HepG2 (cell line): ENCODE measurements around the gene FAM120AOS. TPM values are rescaled to one million over a fixed set of nuclear protein-coding genes. Genes with fewer than 3 reads are reported as not detected.

Experiments
- ARHGAP35 ChIP-seq: sonication (generic); formaldehyde crosslinking; IDR thresholded peaks from 2 replicates; pipeline ENCODE4 v1.9.0; 2022; ENCODE audit warnings: mild to moderate bottlenecking, inconsistent platforms, moderate library complexity, missing genetic modification reagents, borderline replicate concordance
- ARID4A ChIP-seq: sonication (generic); formaldehyde crosslinking; IDR thresholded peaks from 2 replicates; pipeline ENCODE4 v1.5.0; 2020; ENCODE audit warnings: mild to moderate bottlenecking, missing genetic modification reagents, borderline replicate concordance
- EED ChIP-seq: sonication (generic); formaldehyde crosslinking; IDR thresholded peaks from 2 replicates; pipeline ENCODE4 v1.5.0; 2020; ENCODE audit warnings: mild to moderate bottlenecking, missing genetic modification reagents
- PHF21A ChIP-seq: sonication (generic); formaldehyde crosslinking; IDR thresholded peaks from 2 replicates; pipeline ENCODE4 v1.5.0; 2020; ENCODE audit warnings: mild to moderate bottlenecking, missing genetic modification reagents
- POLR2G ChIP-seq: fragments of 200-400 bp; formaldehyde crosslinking; IDR thresholded peaks from 2 replicates; pipeline ENCODE4 v1.6.1; 2018; ENCODE audit warnings: mild to moderate bottlenecking, low read depth, low read length, moderate library complexity
- PRDM15 ChIP-seq: sonication (generic); formaldehyde crosslinking; IDR thresholded peaks from 2 replicates; pipeline ENCODE4 v1.4.0; 2020; ENCODE audit warnings: missing genetic modification reagents
- REL ChIP-seq: sonication (generic); formaldehyde crosslinking; conservative IDR thresholded peaks from 2 replicates; pipeline ENCODE4 v1.8.0; 2022; ENCODE audit warnings: mild to moderate bottlenecking, missing genetic modification reagents, moderate library complexity
- SALL2 ChIP-seq: sonication (generic); formaldehyde crosslinking; IDR thresholded peaks from 2 replicates; pipeline ENCODE4 v1.8.1; 2023; ENCODE audit warnings: mild to moderate bottlenecking, missing genetic modification reagents, inconsistent platforms
- SOX6 ChIP-seq, 2 experiments: fragments of 450-650 bp in 1 of 2; sonication (generic) in 1 of 2; formaldehyde crosslinking in 1 of 2; IDR thresholded peaks; 2 replicates each; pipeline versions ENCODE4 v1.4.0 to v1.6.1; 2017 to 2020; ENCODE audit warnings: antibody characterized with exemption in 1 of 2, mild to moderate bottlenecking in 1 of 2, missing genetic modification reagents in 1 of 2
- SPEN ChIP-seq: sonication (generic); formaldehyde crosslinking; IDR thresholded peaks from 2 replicates; pipeline ENCODE4 v1.5.1; 2020; ENCODE audit warnings: low read depth, mild to moderate bottlenecking, missing genetic modification reagents
- TMF1 ChIP-seq: sonication (generic); formaldehyde crosslinking; IDR thresholded peaks from 2 replicates; pipeline ENCODE4 v1.8.1; 2022; ENCODE audit warnings: low read depth, missing genetic modification reagents
- YY1 ChIP-seq: IDR thresholded peaks from 2 replicates; pipeline ENCODE4 v1.6.1; 2011; ENCODE audit warnings: low read length, low read depth, moderate library complexity, mild to moderate bottlenecking; ENCODE audit not compliant: insufficient read depth, insufficient replicate concordance
- ZNF274 ChIP-seq: sonication (generic); formaldehyde crosslinking; IDR thresholded peaks from 2 replicates; pipeline ENCODE4 v1.5.1; 2020; ENCODE audit warnings: mild to moderate bottlenecking, missing genetic modification reagents
- ZNF616 ChIP-seq: sonication (generic); formaldehyde crosslinking; IDR thresholded peaks from 2 replicates; pipeline ENCODE4 v1.5.0; 2020; ENCODE audit warnings: low read depth, mild to moderate bottlenecking, missing genetic modification reagents
- ZNF652 ChIP-seq: IDR thresholded peaks from 2 replicates; pipeline ENCODE4 v1.6.1; 2016; ENCODE audit warnings: low read depth, borderline replicate concordance
- ZNF724P ChIP-seq: sonication (generic); formaldehyde crosslinking; IDR thresholded peaks from 2 replicates; pipeline ENCODE4 v1.8.0; 2022; ENCODE audit warnings: missing genetic modification reagents, borderline replicate concordance
- ZSCAN20 ChIP-seq: sonication (generic); formaldehyde crosslinking; IDR thresholded peaks from 2 replicates; pipeline ENCODE4 v1.4.0; 2020; ENCODE audit warnings: missing genetic modification reagents, mild to moderate bottlenecking, borderline replicate concordance
- polyA plus RNA-seq, 8 experiments: library from polyadenylated mRNA; depleted of rRNA in 3 of 8; stranded (reverse) in 7 of 8; unstranded in 1 of 8; fragments of >200 nt; fragmentation: Illumina TruSeq in 4 of 8; extraction: Trizol in 4 of 8; gene quantifications; 2 replicates each; pipeline versions ENCODE4 v1.2.1 to v1.2.3, GENCODE V29; 2011 to 2016; ENCODE audit warnings: low read depth in 4 of 8, missing spikeins in 1 of 8, mixed read lengths in 1 of 8; ENCODE audit not compliant: insufficient read depth in 1 of 8
- total RNA-seq, 5 experiments: library from RNA; depleted of rRNA; stranded (reverse); fragments of >200 nt; fragmentation: Illumina TruSeq; extraction: Trizol; gene quantifications; 2 replicates each; pipeline ENCODE4 v1.2.3, GENCODE V29; 2016; ENCODE audit warnings: low read depth in 1 of 5

The FAM120AOS gene
- total and polyA plus RNA-seq, 2 of the 13 experiments (the other 11 are each of a cell fraction or from before 2014, with no cell fraction given): 28.2 to 34.6 TPM

GRCh38 chr9:93450945-93451815 lies 2.2 kb downstream of the FAM120AOS start, which contains the start of gene FAM120A (continued):
- 0 out of 2 replicates have a peak, but pooled peaks have one; percentile 30 for TF ChIP-seq ARHGAP35
- TF ChIP-seq PHF21A: no peak
- TF ChIP-seq TMF1 (CRISPR knock-in tag): no peak
- peak; percentile 78 for TF ChIP-seq POLR2G
- TF ChIP-seq ARID4A (CRISPR knock-in tag): peak; percentile 73
- TF ChIP-seq SPEN: peak; percentile 61; the same call in 1 of the 2 replicates
- peak; percentile 86 for TF ChIP-seq PRDM15 (CRISPR knock-in tag)
- TF ChIP-seq SALL2 (CRISPR knock-in tag): no peak; the same call in 1 of the 2 replicates
- TF ChIP-seq ZNF274 (CRISPR knock-in tag): 0 out of 2 replicates have a peak, but pooled peaks have one; percentile 33
- peak; percentile 36; the same call in 1 of the 2 replicates for TF ChIP-seq EED (CRISPR knock-in tag)
- TF ChIP-seq ZNF652 (CRISPR knock-in tag): no peak
- TF ChIP-seq SOX6 (IDR thresholded peaks at IDR 0.05): no peak
- peak; percentile 45 for TF ChIP-seq SOX6 (CRISPR knock-in tag; IDR thresholded peaks at IDR 0.05)
- TF ChIP-seq ZNF616 (CRISPR knock-in tag): 0 out of 2 replicates have a peak, but pooled peaks have one; percentile 35
- peak; percentile 59 for TF ChIP-seq YY1
- TF ChIP-seq REL (CRISPR knock-in tag): no peak
- TF ChIP-seq ZNF724P (CRISPR knock-in tag): peak; percentile 42; the same call in 1 of the 2 replicates
- TF ChIP-seq ZSCAN20 (CRISPR knock-in tag): 0 out of 2 replicates have a peak, but pooled peaks have one; percentile 62
